Body of pancreas (tissue), 4 donors: ENCODE data around the gene WDR27. TPM values are rescaled to one million over a fixed set of nuclear protein-coding genes. Genes with fewer than 3 reads are reported as not detected.
A peak's percentile ranks its signal among the peaks of the same experiment; 100 is the strongest.

ENCODE experiments used
- ATAC-seq: fragments of 150-250 bp; one replicate; pipeline ENCODE4 v1.9.1; 2016
- DNase-seq, 4 donors: peaks; one replicate each; pipeline ENCODE4 v3.0.0-alpha.2; 2019
- H3K27ac ChIP-seq, 4 donors: fragments of 200-600 bp; sonication (generic); 1 replicate in 3 of 4; 2 replicates in 1 of 4; pipeline versions ENCODE4 v1.5.1 to v1.6.1; 2016 to 2019; ENCODE audit warnings: mild to moderate bottlenecking in 1 of 4, mixed read lengths in 1 of 4, moderate library complexity in 1 of 4
- H3K27me3 ChIP-seq, 2 donors: fragments of 200-600 bp; sonication (generic); one replicate each; pipeline ENCODE4 v1.6.0; 2016; ENCODE audit warnings: mild to moderate bottlenecking in 1 of 2
- H3K36me3 ChIP-seq, 2 donors: fragments of 200-600 bp; sonication (generic); replicated peaks in 1 of 2; 2 replicates each; pipeline ENCODE4 v1.5.1; 2016; ENCODE audit warnings: low read depth in 2 of 2; ENCODE audit not compliant: insufficient read depth in 1 of 2
- H3K4me1 ChIP-seq: fragments of 200-600 bp; sonication (generic); one replicate; pipeline ENCODE4 v1.6.0; 2016
- H3K4me3 ChIP-seq, 2 donors: fragments of 200-600 bp; sonication (generic); 1 replicate in 1 of 2; 2 replicates in 1 of 2; pipeline ENCODE4 v1.5.1; 2016 to 2019
- H3K9me3 ChIP-seq, 3 donors: fragments of 200-600 bp; sonication (generic); 1 replicate in 2 of 3; 2 replicates in 1 of 3; pipeline ENCODE4 v1.5.1; 2016
- POLR2A ChIP-seq, 3 donors: fragments of 450-650 bp; IDR thresholded peaks; one replicate each; pipeline ENCODE4 v1.6.1; 2016; ENCODE audit warnings: antibody characterized with exemption in 3 of 3, mild to moderate bottlenecking in 2 of 3
- WGBS, 2 donors: methylation state at CpG; one replicate each; pipeline ENCODE4 v1.1.5; 2017; 5-methylcytosine and 5-hydroxymethylcytosine counted together
- intact Hi-C: fragments of 100-400 bp; cut with DNase I; formaldehyde crosslinking; loops from one replicate; pipeline ENCODE4 v1.15.1; 2023
- total RNA-seq, 2 donors: library from RNA; depleted of rRNA; stranded (reverse); fragments of >200 nt; gene quantifications; one replicate each; pipeline ENCODE4 v1.1.0, GENCODE V29; 2016
- TF ChIP-seq, protein P1 (sequence below), 7 experiments: fragments of 450-650 bp in 4 of 7; fragments of 200-600 bp in 3 of 7; sonication (generic) in 3 of 7; IDR thresholded peaks; one replicate each; pipeline ENCODE4 v1.5.1; 2016 to 2019; ENCODE audit warnings: antibody characterized with exemption in 7 of 7

WDR27 gene
- total RNA-seq, 2 donors from 2014 or later: 38.2 to 38.7 TPM

DNA sequence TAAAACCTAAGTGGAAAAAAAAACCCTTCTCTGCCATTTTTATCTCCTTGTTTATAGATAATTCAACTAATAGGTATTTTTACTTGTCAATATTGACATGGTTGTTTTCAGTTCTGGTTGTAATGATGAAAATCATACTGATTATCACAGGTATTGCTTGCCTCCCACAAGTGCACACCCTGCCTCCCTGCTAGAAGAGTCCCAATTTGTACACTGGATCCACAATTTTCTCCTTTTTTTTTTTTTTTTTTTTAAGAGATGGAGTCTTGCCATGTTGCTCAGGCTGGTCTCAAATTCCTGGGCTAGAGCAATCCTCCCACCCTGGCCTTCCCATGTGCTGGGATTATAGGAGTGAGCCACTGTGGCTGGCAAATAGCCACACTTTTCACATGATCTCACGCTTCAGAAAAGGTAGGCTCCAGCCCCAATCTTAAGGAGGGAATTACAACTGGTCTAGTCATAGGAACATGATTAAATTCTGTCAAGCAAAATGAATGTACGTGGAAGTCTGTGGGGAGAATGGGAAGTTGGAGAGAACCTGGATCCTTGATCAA is 37.2 kb upstream of the WDR27 start:
- ATAC-seq (no peak), DNase-seq (no peak)
- TF ChIP-seq, protein P1, sequence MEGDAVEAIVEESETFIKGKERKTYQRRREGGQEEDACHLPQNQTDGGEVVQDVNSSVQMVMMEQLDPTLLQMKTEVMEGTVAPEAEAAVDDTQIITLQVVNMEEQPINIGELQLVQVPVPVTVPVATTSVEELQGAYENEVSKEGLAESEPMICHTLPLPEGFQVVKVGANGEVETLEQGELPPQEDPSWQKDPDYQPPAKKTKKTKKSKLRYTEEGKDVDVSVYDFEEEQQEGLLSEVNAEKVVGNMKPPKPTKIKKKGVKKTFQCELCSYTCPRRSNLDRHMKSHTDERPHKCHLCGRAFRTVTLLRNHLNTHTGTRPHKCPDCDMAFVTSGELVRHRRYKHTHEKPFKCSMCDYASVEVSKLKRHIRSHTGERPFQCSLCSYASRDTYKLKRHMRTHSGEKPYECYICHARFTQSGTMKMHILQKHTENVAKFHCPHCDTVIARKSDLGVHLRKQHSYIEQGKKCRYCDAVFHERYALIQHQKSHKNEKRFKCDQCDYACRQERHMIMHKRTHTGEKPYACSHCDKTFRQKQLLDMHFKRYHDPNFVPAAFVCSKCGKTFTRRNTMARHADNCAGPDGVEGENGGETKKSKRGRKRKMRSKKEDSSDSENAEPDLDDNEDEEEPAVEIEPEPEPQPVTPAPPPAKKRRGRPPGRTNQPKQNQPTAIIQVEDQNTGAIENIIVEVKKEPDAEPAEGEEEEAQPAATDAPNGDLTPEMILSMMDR (IDR thresholded peaks at IDR 0.05): no peak
- no peak for TF ChIP-seq POLR2A (IDR thresholded peaks at IDR 0.05)
- Histone ChIP-seq H3K36me3 (no peaks in the 10 kb centered on the region), H3K27me3 (no peaks in the 10 kb centered on the region), H3K27ac (no peak overlapping the region), H3K4me1 (no peaks in the 10 kb centered on the region), H3K4me3 (no peak overlapping the region), H3K9me3 (no peaks in the 10 kb centered on the region)
- intact Hi-C loops: no loop called here
- WGBS, 2 donors: 82 to 88% methylated on average over 2 of the region's 2 CpGs

DNA sequence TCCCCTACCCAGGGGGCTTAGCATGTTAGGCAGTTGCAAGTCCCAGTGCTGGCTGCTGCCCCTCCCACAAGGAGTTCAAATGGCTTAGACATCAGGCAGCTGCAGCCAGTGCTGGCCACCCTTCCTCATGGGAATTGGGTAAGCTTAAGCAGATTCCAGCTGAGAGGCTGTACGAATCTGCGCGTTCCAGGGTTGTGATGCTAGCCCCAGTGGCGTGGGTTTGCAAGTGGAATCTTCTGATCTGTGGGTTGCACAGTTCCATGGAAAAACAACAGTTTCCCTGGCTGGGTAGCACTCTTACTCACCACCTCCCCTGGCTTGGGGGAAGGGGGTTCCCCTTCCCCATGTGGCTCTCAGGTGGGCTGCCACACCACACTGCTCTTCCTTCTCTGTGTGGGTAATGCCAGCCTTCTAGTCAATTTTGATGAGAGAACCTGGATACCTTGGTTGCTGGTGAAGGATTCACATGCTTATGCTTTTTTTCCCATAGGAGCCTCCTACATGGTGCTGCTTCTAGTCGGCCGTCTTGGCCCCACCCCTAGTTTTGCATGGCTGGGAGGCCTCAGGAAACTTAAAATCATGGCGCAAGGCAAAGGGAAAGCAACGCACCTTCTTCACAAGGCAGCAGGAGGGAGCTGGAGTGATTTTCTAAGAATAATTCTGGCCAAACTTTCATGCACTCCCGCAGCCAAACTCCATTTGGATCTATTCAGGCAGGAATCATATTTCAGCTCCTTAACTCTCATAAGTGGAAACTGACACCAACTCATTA is 36.6 kb upstream of the WDR27 start:
- ATAC-seq (no peak), DNase-seq (no peak)
- Histone ChIP-seq H3K4me1 (no peaks in the 10 kb centered on the region), H3K27me3 (no peaks in the 10 kb centered on the region), H3K27ac (no peak overlapping the region), H3K36me3 (no peaks in the 10 kb centered on the region), H3K9me3 (no peaks in the 10 kb centered on the region), H3K4me3 (no peak overlapping the region)
- 80 to 82% methylated on average over 9 of the region's 9 CpGs for WGBS, 2 donors
- intact Hi-C loops: no loop called here
- TF ChIP-seq POLR2A (IDR thresholded peaks at IDR 0.05): no peak
- TF ChIP-seq, protein P1 (IDR thresholded peaks at IDR 0.05): no peak

DNA sequence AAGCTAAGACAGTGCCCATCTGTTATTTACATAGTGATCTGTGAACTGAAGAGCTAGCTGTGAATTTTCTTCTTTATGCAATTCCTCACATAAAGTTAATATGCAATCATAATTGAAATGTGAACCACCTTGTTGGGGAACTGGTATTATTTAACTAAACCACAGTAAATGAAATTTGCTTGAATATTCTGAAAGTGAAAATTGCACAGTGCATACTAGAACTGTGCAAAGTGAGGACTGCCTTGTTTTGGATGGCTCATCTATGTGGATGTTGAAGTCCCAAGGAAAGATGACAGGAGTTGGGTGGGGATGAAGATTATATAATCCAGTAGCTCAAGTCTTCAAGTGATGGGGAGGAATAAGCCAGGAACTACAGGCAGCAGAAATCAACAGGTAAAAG is 28.1 kb upstream of the WDR27 start:
- no peaks in the 10 kb centered on the region for H3K36me3 ChIP-seq
- H3K4me1 ChIP-seq: no peaks in the 10 kb centered on the region
- TF ChIP-seq, protein P1 (IDR thresholded peaks at IDR 0.05): no peak
- TF ChIP-seq POLR2A (IDR thresholded peaks at IDR 0.05): no peak
- intact Hi-C loops: no loop called here
- ATAC-seq (no peak), DNase-seq (no peak)
- H3K9me3 ChIP-seq: no peaks in the 10 kb centered on the region
- no peak overlapping the region for H3K27ac ChIP-seq
- H3K27me3 ChIP-seq: no peaks in the 10 kb centered on the region
- no peak overlapping the region for H3K4me3 ChIP-seq

DNA sequence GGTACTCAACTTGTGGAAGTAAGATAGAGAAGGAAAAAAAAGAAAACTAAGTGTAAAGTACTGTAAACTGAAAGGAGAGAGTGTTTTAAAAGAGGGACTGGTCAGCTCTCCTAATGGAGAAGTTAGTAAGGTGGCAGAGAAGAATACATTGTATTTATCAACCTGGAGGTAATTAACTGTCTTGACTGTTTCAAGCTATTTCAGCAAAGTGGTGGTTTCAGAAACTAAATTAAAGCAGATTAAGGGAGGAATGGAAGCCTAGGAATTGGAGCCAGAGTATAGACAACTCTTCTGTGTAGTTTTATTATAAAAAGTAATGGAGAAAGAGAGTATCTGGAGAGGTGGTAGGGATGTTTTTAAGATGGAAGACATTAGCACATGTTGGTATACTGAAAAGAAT is 25.1 kb upstream of the WDR27 start:
- H3K27me3 ChIP-seq: no peaks in the 10 kb centered on the region
- no peak for DNase-seq
- no peaks in the 10 kb centered on the region for H3K36me3 ChIP-seq
- intact Hi-C loops: no loop called here
- no peak overlapping the region for H3K27ac ChIP-seq
- no peaks in the 10 kb centered on the region for H3K9me3 ChIP-seq
- TF ChIP-seq POLR2A (IDR thresholded peaks at IDR 0.05): no peak
- TF ChIP-seq, protein P1 (IDR thresholded peaks at IDR 0.05): no peak
- no peak overlapping the region for H3K4me3 ChIP-seq
- H3K4me1 ChIP-seq: peaks cover 9% of the 10 kb centered on the region
- no peak for ATAC-seq

DNA sequence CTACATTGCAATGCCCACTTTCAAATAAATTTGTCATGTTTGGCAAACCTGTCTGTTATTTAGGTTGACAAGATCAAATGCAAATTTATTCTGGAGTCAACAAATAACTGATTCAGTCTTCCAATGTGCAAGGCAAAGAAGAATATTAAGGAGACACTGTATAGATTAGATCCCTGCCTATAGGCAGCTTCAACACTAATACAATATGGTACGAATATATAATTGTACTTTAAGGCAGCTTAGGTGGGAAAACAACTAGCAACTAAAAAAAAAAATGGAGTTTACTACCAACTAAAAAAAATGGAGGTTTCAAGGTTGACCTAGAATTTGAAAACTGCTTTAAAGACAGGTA is 24.2 kb upstream of the WDR27 start:
- peak overlapping the region in 1 of 4 donors; percentile 95 for H3K27ac ChIP-seq
- WGBS, 2 donors: 96 to 97% methylated on average over 1 of the region's 1 CpG
- no peaks in the 10 kb centered on the region for H3K36me3 ChIP-seq
- DNase-seq: no peak
- H3K27me3 ChIP-seq: no peaks in the 10 kb centered on the region
- intact Hi-C loops: no loop called here
- no peaks in the 10 kb centered on the region for H3K9me3 ChIP-seq
- H3K4me3 ChIP-seq: no peak overlapping the region
- ATAC-seq: no peak
- TF ChIP-seq, protein P1 (IDR thresholded peaks at IDR 0.05): no peak
- TF ChIP-seq POLR2A (IDR thresholded peaks at IDR 0.05): no peak
- peaks cover 18% of the 10 kb centered on the region for H3K4me1 ChIP-seq
